ENCODE results near the gene KCNT1. TPM values are rescaled to one million over a fixed set of nuclear protein-coding genes. Genes with fewer than 3 reads are reported as not detected.

The KCNT1 gene
- total RNA-seq, 1 experiment from 2014 or later = not detected

DNA sequence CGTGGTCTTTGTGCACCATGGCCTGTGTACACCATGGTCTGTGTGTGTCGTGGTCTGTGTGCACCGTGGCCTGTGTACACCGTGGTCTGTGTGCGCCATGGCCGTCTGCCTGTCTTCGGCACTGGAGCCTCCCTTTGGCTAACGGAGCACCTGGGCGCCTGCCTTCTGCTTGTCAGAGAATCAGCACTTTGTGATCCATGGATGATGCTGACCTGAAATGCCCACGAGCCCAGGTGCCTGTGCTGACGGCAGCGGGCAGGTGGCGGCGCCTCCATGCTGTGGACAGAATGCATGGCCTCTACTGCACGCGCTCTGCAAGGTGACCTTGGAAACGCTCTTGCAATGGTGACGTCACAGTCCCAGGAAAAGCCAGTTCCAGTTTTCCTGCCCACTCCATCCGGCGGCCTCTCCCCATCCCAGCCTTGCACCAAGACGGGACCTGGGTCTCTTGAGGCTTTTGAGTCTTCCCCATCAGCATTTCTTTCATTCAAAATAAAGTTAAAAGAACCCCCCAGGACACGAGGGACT, 24.3 kb upstream of the KCNT1 start:
- H2AFZ ChIP-seq = no peak overlapping the region
- intact Hi-C loops (cut with micrococcal nuclease; ENCODE audit: unreplicated experiment) = no loop called here
- no peaks in the 10 kb centered on the region for H3F3A ChIP-seq (ENCODE audit: insufficient read depth, low read depth)
- no peaks in the 10 kb centered on the region for H3K9me3 ChIP-seq (ENCODE audit: insufficient read depth, low read depth)
- H3K4me3 ChIP-seq = no peak overlapping the region
- H3K79me2 ChIP-seq (ENCODE audit: low read depth) = no peaks in the 10 kb centered on the region
- no TSS peak for BruUV-seq (replicated peaks)
- H3K27me3 ChIP-seq (ENCODE audit: insufficient read depth, low read depth) = peaks cover 74% of the 10 kb centered on the region
- no peaks in the 10 kb centered on the region for H3K4me1 ChIP-seq (replicated peaks; ENCODE audit: insufficient read depth)
- ChIA-PET CTCF (no interaction called here), POLR2A (ENCODE audit: unreplicated experiment) (no interaction called here)
- no peak overlapping the region for H3K4me2 ChIP-seq
- no peak overlapping the region for H3K27ac ChIP-seq
- DNase-seq = no peak
- no peak for TF ChIP-seq EZH2 (IDR thresholded peaks at IDR 0.05; ENCODE audit: low read depth)
- TF ChIP-seq, protein P1, sequence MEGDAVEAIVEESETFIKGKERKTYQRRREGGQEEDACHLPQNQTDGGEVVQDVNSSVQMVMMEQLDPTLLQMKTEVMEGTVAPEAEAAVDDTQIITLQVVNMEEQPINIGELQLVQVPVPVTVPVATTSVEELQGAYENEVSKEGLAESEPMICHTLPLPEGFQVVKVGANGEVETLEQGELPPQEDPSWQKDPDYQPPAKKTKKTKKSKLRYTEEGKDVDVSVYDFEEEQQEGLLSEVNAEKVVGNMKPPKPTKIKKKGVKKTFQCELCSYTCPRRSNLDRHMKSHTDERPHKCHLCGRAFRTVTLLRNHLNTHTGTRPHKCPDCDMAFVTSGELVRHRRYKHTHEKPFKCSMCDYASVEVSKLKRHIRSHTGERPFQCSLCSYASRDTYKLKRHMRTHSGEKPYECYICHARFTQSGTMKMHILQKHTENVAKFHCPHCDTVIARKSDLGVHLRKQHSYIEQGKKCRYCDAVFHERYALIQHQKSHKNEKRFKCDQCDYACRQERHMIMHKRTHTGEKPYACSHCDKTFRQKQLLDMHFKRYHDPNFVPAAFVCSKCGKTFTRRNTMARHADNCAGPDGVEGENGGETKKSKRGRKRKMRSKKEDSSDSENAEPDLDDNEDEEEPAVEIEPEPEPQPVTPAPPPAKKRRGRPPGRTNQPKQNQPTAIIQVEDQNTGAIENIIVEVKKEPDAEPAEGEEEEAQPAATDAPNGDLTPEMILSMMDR (conservative IDR thresholded peaks at IDR 0.05) = no peak
- no peaks in the 10 kb centered on the region for H3K9me2 ChIP-seq (ENCODE audit: insufficient read depth)
- no peaks in the 10 kb centered on the region for H4K20me1 ChIP-seq (ENCODE audit: insufficient read depth)
- H3K36me3 ChIP-seq (ENCODE audit: low read depth) = no peaks in the 10 kb centered on the region

- Histone ChIP-seq H2AFZ (no peak overlapping the region), H3K4me1 (replicated peaks; ENCODE audit: insufficient read depth) (no peaks in the 10 kb centered on the region), H3K27ac (no peak overlapping the region), H3K79me2 (ENCODE audit: low read depth) (no peaks in the 10 kb centered on the region), H3K4me2 (no peak overlapping the region), H3K4me3 (no peak overlapping the region), H4K20me1 (ENCODE audit: insufficient read depth) (no peaks in the 10 kb centered on the region), H3K27me3 (ENCODE audit: insufficient read depth, low read depth) (peaks cover 76% of the 10 kb centered on the region), H3F3A (ENCODE audit: insufficient read depth, low read depth) (no peaks in the 10 kb centered on the region), H3K9me3 (ENCODE audit: insufficient read depth, low read depth) (no peaks in the 10 kb centered on the region), H3K36me3 (ENCODE audit: low read depth) (no peaks in the 10 kb centered on the region), H3K9me2 (ENCODE audit: insufficient read depth) (no peaks in the 10 kb centered on the region)
- ChIA-PET CTCF (no interaction called here), POLR2A (ENCODE audit: unreplicated experiment) (interaction anchor here (0.6 kb wide), 1 partner anchor 584 kb away, joined by 4 read pairs; no protein-coding TSS in a partner anchor)
- no peak for DNase-seq
- BruUV-seq (replicated peaks) = no TSS peak
- intact Hi-C loops (cut with micrococcal nuclease; ENCODE audit: unreplicated experiment) = no loop called here
- TF ChIP-seq, protein P1 (conservative IDR thresholded peaks at IDR 0.05) = no peak
- no peak for TF ChIP-seq EZH2 (IDR thresholded peaks at IDR 0.05; ENCODE audit: low read depth)
Observed at GRCh38 chr9:135678236-135679017, 23.6 kb upstream of the KCNT1 start.

DNA sequence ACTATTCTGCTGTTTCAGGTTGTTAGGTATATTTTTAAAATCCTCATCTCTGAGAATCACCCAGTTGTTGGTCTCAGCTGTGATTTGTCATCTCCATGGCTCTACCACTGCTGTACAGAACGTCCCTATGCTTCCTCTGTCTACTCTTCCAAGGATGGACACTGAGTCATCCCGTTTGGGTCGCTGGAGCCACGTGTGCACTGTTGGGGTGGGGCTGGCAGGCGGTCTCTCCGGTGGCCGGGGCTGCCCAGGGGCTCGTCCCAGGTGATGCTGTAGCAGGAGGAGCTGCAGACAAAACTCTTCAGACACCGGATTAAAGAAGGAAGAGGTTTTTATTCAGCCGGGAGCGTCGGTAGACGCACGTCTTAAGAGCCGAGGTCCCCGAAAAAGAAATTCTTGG, 21.9 kb upstream of the KCNT1 start:
- H3K79me2 ChIP-seq (ENCODE audit: low read depth) = no peaks in the 10 kb centered on the region
- H4K20me1 ChIP-seq (ENCODE audit: insufficient read depth) = no peaks in the 10 kb centered on the region
- H3K9me2 ChIP-seq (ENCODE audit: insufficient read depth) = no peaks in the 10 kb centered on the region
- no TSS peak for BruUV-seq (replicated peaks)
- ChIA-PET POLR2A (ENCODE audit: unreplicated experiment) (no interaction called here), CTCF (no interaction called here)
- no peak for TF ChIP-seq EZH2 (IDR thresholded peaks at IDR 0.05; ENCODE audit: low read depth)
- TF ChIP-seq, protein P1 (conservative IDR thresholded peaks at IDR 0.05) = no peak
- no peak overlapping the region for H3K27ac ChIP-seq
- no peak overlapping the region for H3K4me2 ChIP-seq
- H3K27me3 ChIP-seq (ENCODE audit: insufficient read depth, low read depth) = peaks cover 76% of the 10 kb centered on the region
- intact Hi-C loops (cut with micrococcal nuclease; ENCODE audit: unreplicated experiment) = no loop called here
- no peak overlapping the region for H2AFZ ChIP-seq
- H3F3A ChIP-seq (ENCODE audit: insufficient read depth, low read depth) = no peaks in the 10 kb centered on the region
- H3K4me1 ChIP-seq (replicated peaks; ENCODE audit: insufficient read depth) = no peaks in the 10 kb centered on the region
- no peaks in the 10 kb centered on the region for H3K36me3 ChIP-seq (ENCODE audit: low read depth)
- no peak overlapping the region for H3K4me3 ChIP-seq
- DNase-seq = no peak
- no peaks in the 10 kb centered on the region for H3K9me3 ChIP-seq (ENCODE audit: insufficient read depth, low read depth)
